Measurements from ENCODE around the gene BOK.

DNA sequence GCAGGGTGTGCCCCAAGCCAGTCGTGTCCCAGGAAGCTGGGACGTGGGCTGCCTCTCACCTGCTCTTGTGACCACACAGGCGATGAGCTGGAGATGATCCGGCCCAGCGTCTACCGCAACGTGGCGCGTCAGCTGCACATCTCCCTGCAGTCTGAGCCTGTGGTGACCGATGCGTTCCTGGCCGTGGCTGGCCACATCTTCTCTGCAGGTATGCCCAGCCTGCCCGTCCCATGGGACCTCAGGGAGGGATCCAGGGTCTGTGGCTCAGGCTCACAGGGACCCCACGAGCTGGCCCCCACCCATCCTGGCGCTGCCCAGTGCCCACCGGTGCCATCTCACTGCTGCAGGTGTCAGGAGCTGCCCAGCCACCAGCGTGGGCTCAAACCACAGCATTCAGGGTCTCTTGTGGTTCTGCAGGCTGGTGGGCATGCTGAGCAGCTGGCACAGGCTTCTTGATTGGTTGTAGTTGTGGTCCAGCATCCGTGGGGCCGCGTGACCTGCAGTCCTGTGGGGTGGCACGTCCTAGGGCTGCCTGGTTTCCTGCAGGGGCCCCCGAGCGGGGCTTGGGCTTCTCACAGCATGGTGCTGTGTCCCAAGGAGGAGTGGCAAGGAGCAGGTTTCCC, 3.8 kb downstream of the BOK start:
- TF ChIP-seq CTCF (IDR thresholded peaks at IDR 0.05) (no peak), POLR2A (IDR thresholded peaks at IDR 0.05) (no peak), EP300 (IDR thresholded peaks at IDR 0.05) (no peak)

Measured in sigmoid colon (tissue), 4 donors.